ENCODE measurements around the gene SCP2. TPM values are rescaled to one million over a fixed set of nuclear protein-coding genes. Genes with fewer than 3 reads are reported as not detected.

SCP2 gene
- total RNA-seq, 3 donors from 2014 or later: 47.6 to 67.8 (median 52.2) TPM

GRCh38 chr1:53023546-53023945 is 96.5 kb downstream of the SCP2 start:
- Mint-ChIP-seq H3K27me3 (ENCODE audit: low read depth) (no peaks in the 10 kb centered on the region), H3K9me3 (no peaks in the 10 kb centered on the region), H3K36me3 (ENCODE audit: insufficient read depth) (peaks cover 10% of the 10 kb centered on the region), H3K4me3 (no peak overlapping the region), H3K4me1 (ENCODE audit: low read depth) (peaks cover 13% of the 10 kb centered on the region)
- ATAC-seq (no peak), DNase-seq (no peak)

DNA sequence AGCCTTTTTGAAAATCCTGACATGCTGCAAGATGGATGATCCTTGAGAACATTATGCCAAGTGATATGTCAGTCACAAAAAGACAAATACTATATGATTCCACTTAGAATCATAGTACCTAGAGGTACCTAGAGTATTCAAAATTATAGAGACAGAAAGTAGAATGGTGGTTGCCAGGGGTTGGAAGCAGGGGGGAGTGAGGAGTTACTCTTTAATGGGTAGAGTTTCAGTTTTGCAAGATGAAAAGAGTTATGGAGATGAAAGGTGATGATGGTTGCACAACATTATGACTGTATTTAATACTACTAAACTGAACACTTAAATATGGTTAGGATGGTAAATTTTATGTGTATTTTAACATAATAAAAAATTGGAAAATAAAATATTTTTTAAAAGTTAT is 97.0 kb downstream of the SCP2 start:
- Mint-ChIP-seq H3K27me3 (ENCODE audit: low read depth) (no peaks in the 10 kb centered on the region), H3K4me3 (no peak overlapping the region), H3K9me3 (no peaks in the 10 kb centered on the region), H3K4me1 (ENCODE audit: low read depth) (peaks cover 10% of the 10 kb centered on the region), H3K36me3 (ENCODE audit: insufficient read depth) (peaks cover 7% of the 10 kb centered on the region)
- DNase-seq: no peak
- peak; percentile 59 to 71 for ATAC-seq

DNA sequence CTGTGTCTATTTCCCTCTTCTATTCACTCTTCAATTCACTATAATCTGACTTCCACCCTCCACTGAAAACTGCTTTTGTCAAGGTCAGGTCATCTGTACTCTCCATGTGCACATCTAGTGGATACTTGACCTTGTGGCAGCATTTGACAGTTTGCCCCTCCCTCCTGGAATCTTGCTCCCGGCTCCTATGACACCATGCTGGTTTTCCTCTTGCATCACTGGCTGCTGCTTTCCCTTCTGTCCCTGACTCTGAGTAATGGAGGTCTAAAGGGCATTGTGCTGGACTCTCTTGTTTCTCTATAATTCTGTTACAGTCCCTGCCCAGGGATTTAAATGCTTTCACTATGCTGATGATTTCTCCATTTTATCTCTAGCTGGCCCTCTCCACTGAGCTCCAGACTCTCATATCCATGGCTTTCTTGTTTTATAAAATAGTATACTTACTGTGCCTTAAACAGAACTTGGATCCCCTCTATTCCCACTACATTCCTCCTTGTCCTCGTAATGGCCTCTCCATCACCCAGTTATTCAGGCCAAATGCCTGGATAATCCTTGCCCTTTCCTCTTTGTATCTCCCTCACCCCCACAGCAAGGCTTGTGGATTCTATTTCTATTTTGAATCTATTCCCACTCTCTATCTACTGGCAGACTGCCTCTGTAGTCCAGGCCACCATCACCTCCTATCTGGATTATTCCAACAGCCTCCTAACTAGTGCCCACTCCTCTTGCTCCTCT is 98.1 kb downstream of the SCP2 start:
- ATAC-seq: no peak
- H3K36me3 Mint-ChIP-seq (ENCODE audit: insufficient read depth): peaks cover 9% of the 10 kb centered on the region
- DNase-seq: no peak
- no peaks in the 10 kb centered on the region for H3K27me3 Mint-ChIP-seq (ENCODE audit: low read depth)
- no peaks in the 10 kb centered on the region for H3K9me3 Mint-ChIP-seq
- no peak overlapping the region for H3K4me3 Mint-ChIP-seq
- peaks cover 7% of the 10 kb centered on the region for H3K4me1 Mint-ChIP-seq (ENCODE audit: low read depth)

- Mint-ChIP-seq H3K4me3 (no peak overlapping the region), H3K27me3 (ENCODE audit: low read depth) (no peaks in the 10 kb centered on the region), H3K9me3 (no peaks in the 10 kb centered on the region), H3K36me3 (ENCODE audit: insufficient read depth) (peaks cover 9% of the 10 kb centered on the region), H3K4me1 (ENCODE audit: low read depth) (peaks cover 7% of the 10 kb centered on the region)
- DNase-seq: no peak
- ATAC-seq: no peak
These were observed 98.7 kb downstream of the SCP2 start for GRCh38 chr1:53025769-53026112.

DNA sequence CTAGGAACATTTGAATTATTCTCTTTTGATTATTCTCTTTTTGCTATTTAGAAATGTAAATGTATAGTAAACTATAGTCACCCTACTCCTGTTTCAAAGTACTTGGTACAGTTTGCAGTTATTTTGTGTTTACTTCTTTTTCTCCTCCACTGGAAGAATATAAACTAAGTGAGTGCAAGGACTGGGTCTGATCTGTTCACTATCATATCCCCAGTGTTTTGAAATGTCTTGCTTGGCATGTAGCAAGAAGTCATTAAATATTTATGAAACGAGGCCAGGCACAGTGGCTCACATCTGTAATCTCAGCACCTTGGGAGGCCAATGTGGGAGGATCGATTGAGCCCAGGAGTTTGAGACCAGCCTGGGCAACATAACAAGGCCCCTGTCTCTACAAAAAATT is 99.2 kb downstream of the SCP2 start:
- Mint-ChIP-seq H3K9me3 (no peaks in the 10 kb centered on the region), H3K4me3 (no peak overlapping the region), H3K36me3 (ENCODE audit: insufficient read depth) (peaks cover 10% of the 10 kb centered on the region), H3K27me3 (ENCODE audit: low read depth) (no peaks in the 10 kb centered on the region), H3K4me1 (ENCODE audit: low read depth) (peaks cover 7% of the 10 kb centered on the region)
- ATAC-seq (no peak), DNase-seq (no peak)

DNA sequence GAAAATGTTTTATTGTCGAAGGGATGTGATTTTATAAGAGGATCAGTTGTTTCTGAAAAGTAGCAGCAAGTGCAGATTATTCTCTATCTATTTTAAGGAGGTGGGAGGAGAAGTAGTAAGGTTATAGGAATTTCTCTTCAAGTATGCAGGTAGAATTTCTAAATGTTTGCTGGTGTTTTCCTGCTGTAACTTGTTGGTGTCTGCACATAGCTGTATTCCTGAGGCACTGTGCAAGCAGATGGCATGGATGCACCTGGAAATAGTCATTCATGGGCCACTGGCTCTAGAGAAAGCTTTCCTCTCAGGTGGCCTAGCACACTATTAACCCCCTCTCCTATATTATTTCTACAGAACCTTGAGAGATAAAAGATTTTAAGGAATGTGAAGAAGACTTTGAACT is 104.7 kb downstream of the SCP2 start:
- no peaks in the 10 kb centered on the region for H3K9me3 Mint-ChIP-seq
- ATAC-seq (no peak), DNase-seq (no peak)
- H3K4me3 Mint-ChIP-seq: no peak overlapping the region
- H3K4me1 Mint-ChIP-seq (ENCODE audit: low read depth): peaks cover 3% of the 10 kb centered on the region
- H3K36me3 Mint-ChIP-seq (ENCODE audit: insufficient read depth): peaks cover 19% of the 10 kb centered on the region
- H3K27me3 Mint-ChIP-seq (ENCODE audit: low read depth): no peaks in the 10 kb centered on the region

DNA sequence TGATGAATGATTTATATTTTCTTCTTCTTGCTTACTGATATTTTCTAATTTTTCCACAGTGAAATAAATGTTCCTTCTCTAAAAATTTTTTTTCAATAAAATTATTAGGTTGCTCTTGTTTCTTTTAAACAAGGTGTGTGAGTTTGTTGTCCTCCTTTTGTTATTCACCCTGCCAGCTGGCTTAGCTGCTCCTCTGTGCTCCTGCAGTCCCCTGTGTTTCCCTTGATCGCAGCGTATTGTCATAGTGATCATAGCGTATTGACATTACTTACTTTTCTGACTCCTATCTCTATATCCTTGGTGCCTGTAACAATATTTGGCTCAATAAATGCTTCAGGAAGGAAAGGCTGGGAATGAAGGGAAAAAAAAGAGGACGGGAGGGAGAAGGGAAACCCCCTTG is 110.1 kb downstream of the SCP2 start:
- DNase-seq (no peak), ATAC-seq (no peak)
- Mint-ChIP-seq H3K9me3 (no peaks in the 10 kb centered on the region), H3K36me3 (ENCODE audit: insufficient read depth) (peaks cover 27% of the 10 kb centered on the region), H3K27me3 (ENCODE audit: low read depth) (no peaks in the 10 kb centered on the region), H3K4me3 (no peak overlapping the region), H3K4me1 (ENCODE audit: low read depth) (peaks cover 2% of the 10 kb centered on the region)

DNA sequence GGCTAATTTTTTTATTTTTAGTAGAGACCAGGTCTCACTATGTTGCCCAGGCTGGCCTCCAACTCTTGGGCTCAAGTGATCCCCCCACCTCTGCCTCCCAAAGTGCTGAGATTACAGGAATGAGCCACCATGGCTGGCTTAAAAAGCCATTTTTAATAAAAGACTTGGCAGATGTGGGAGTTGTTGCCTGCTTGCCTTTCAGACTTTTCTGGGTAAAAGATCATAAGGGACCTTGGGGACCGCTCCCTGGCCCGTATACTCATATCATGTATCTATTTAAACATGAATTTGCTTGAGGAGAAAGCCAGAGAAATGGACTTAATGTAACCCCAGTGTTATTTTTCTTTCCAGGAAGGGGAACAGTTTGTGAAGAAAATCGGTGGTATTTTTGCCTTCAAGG is 111.5 kb downstream of the SCP2 start:
- H3K27me3 Mint-ChIP-seq (ENCODE audit: low read depth): no peaks in the 10 kb centered on the region
- H3K4me3 Mint-ChIP-seq: no peak overlapping the region
- DNase-seq (no peak), ATAC-seq (no peak)
- peaks cover 2% of the 10 kb centered on the region for H3K4me1 Mint-ChIP-seq (ENCODE audit: low read depth)
- H3K9me3 Mint-ChIP-seq: no peaks in the 10 kb centered on the region
- peaks cover 23% of the 10 kb centered on the region for H3K36me3 Mint-ChIP-seq (ENCODE audit: insufficient read depth)

GRCh38 chr1:53043271-53043670 is 116.2 kb downstream of the SCP2 start:
- no peak for DNase-seq
- Mint-ChIP-seq H3K36me3 (ENCODE audit: insufficient read depth) (peaks cover 31% of the 10 kb centered on the region), H3K4me3 (no peak overlapping the region), H3K9me3 (no peaks in the 10 kb centered on the region), H3K27me3 (ENCODE audit: low read depth) (no peaks in the 10 kb centered on the region), H3K4me1 (ENCODE audit: low read depth) (peaks cover 4% of the 10 kb centered on the region)
- ATAC-seq: no peak

DNA sequence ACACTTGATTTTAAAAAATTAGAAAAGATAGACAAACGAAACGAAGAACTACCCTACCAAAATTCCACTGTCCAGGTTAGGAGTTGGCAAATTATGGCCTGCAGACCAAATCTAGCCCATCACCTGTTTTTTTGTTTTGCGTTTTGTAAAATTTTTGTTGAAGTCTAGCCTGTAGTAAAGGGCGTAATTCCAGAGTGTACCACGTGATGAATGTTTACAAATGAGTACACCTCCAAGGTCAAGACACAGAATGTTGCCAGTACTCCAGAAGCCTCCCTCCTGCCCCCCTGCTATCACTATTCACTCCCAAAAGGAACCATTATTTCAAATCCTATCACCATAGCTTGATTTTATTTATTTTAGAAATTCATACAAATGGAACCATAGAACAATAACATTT is 117.8 kb downstream of the SCP2 start:
- H3K36me3 Mint-ChIP-seq (ENCODE audit: insufficient read depth): peaks cover 34% of the 10 kb centered on the region
- no peak for ATAC-seq
- H3K4me1 Mint-ChIP-seq (ENCODE audit: low read depth): peaks cover 4% of the 10 kb centered on the region
- no peak overlapping the region for H3K4me3 Mint-ChIP-seq
- H3K27me3 Mint-ChIP-seq (ENCODE audit: low read depth): no peaks in the 10 kb centered on the region
- DNase-seq: no peak
- no peaks in the 10 kb centered on the region for H3K9me3 Mint-ChIP-seq

DNA sequence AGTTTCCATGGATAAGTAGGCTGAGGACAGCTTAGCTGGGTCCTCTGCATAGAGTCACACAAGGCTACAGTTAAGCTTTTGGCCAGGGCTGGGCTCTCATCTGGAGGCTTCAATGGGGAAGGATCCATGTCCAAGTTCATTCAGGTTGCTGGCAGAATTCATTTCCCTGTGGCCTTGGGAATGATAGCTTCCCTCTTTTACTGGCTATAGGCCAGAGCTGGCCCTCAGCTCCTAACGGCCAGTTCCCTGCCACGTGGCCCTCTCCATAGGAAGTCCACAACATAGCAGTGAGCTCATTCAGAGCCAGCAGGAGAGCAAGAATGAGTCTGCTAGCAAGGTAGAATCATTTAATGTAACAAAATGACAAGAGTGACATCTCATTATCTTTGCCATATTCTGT is 119.9 kb downstream of the SCP2 start:
- DNase-seq: no peak
- Mint-ChIP-seq H3K4me3 (no peak overlapping the region), H3K4me1 (ENCODE audit: low read depth) (peaks cover 4% of the 10 kb centered on the region), H3K27me3 (ENCODE audit: low read depth) (no peaks in the 10 kb centered on the region), H3K36me3 (ENCODE audit: insufficient read depth) (peaks cover 28% of the 10 kb centered on the region), H3K9me3 (no peaks in the 10 kb centered on the region)
- no peak for ATAC-seq

GRCh38 chr1:53047737-53048736 is 121.0 kb downstream of the SCP2 start:
- peaks cover 4% of the 10 kb centered on the region for H3K4me1 Mint-ChIP-seq (ENCODE audit: low read depth)
- no peaks in the 10 kb centered on the region for H3K9me3 Mint-ChIP-seq
- H3K4me3 Mint-ChIP-seq: no peak overlapping the region
- ATAC-seq (peak; percentile 58 to 62), DNase-seq (no peak)
- peaks cover 32% of the 10 kb centered on the region for H3K36me3 Mint-ChIP-seq (ENCODE audit: insufficient read depth)
- no peaks in the 10 kb centered on the region for H3K27me3 Mint-ChIP-seq (ENCODE audit: low read depth)

DNA sequence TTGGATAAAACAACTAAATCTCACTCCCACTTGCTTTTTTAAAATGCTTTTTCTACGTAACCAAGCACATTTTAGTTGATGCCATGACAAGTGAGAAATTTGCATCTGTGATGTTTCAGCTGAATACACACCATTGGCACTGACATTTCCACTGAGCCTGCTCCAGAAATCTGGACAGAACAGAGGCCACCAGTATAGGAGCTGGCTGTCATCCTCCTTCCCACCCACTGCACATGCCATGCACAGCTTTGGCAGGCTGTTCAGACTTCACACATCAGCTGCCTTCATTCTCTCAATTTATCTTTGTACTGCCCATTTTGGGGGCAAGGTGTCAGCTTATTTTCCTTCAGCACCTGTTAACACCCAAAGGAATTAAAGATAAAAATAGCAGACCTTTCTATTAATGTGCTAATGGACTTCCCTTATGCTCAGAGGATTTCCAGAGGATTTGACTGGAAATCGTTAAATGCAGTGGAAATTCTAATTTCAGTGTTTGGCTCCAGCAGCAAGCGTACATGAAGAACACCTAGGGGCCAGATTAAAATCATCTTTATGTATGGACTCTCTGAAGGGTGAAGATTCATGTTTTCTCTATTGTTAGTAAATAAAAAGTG is 122.0 kb downstream of the SCP2 start:
- ATAC-seq (no peak), DNase-seq (no peak)
- no peaks in the 10 kb centered on the region for H3K27me3 Mint-ChIP-seq (ENCODE audit: low read depth)
- no peak overlapping the region for H3K4me3 Mint-ChIP-seq
- H3K36me3 Mint-ChIP-seq (ENCODE audit: insufficient read depth): peaks cover 40% of the 10 kb centered on the region
- no peaks in the 10 kb centered on the region for H3K9me3 Mint-ChIP-seq
- H3K4me1 Mint-ChIP-seq (ENCODE audit: low read depth): peaks cover 4% of the 10 kb centered on the region

- no peak for DNase-seq
- Mint-ChIP-seq H3K36me3 (ENCODE audit: insufficient read depth) (peaks cover 38% of the 10 kb centered on the region), H3K4me3 (no peak overlapping the region), H3K9me3 (no peaks in the 10 kb centered on the region), H3K27me3 (ENCODE audit: low read depth) (no peaks in the 10 kb centered on the region), H3K4me1 (ENCODE audit: low read depth) (peaks cover 4% of the 10 kb centered on the region)
- no peak for ATAC-seq
These were observed 122.5 kb downstream of the SCP2 start for GRCh38 chr1:53049574-53049967.
